ENCODE measurements around the gene SLC39A11. TPM values are rescaled to one million over a fixed set of nuclear protein-coding genes. Genes with fewer than 3 reads are reported as not detected.

The SLC39A11 gene
- total RNA-seq, 1 experiment from 2014 or later = 46.4 TPM

- ChIA-PET POLR2A (no interaction called here), RAD21 (ENCODE audit: low non-redundant PET in 1 of 2, low total read pairs in 2 of 2, uncharacterized antibody in 2 of 2, unreplicated experiment in 2 of 2) (no interaction called here)
Measured at GRCh38 chr17:73096866-73097265, 4.4 kb upstream of the SLC39A11 start.

More at GRCh38 chr17:73096866-73097265, 4.4 kb upstream of the SLC39A11 start:
- H3K9me3 ChIP-seq (ENCODE audit: control insufficient read depth in 1 of 2, insufficient read depth in 1 of 2, low read depth in 1 of 2, low read length in 2 of 2) = no peaks in the 10 kb centered on the region
- no peak overlapping the region for H3K4me2 ChIP-seq (ENCODE audit: low read length)
- no peaks in the 10 kb centered on the region for H3K79me2 ChIP-seq (ENCODE audit: insufficient read depth, low read length)
- H3K27ac ChIP-seq (ENCODE audit: low read depth, low read length) = no peak overlapping the region
- no peaks in the 10 kb centered on the region for H3K36me3 ChIP-seq (ENCODE audit: control insufficient read depth in 1 of 2, insufficient read depth in 2 of 2, low read length in 2 of 2)
- no peaks in the 10 kb centered on the region for H4K20me1 ChIP-seq (ENCODE audit: insufficient read depth)
- ATAC-seq (no peak), DNase-seq (ENCODE audit: low read depth, low spot score) (no peak)
- no TSS peak for BruUV-seq (replicated peaks)
- no peaks in the 10 kb centered on the region for H3K9me2 ChIP-seq (ENCODE audit: insufficient read depth)
- no peak overlapping the region for H2AFZ ChIP-seq (ENCODE audit: low read depth, low read length, poor library complexity, severe bottlenecking)
- no peak overlapping the region for H3K9ac ChIP-seq (ENCODE audit: low read length)
- peaks cover 3 to 8% of the 10 kb centered on the region in 2 experiments; a peak in 3 of 4 replicates for H3K4me1 ChIP-seq (ENCODE audit: control insufficient read depth in 1 of 2, insufficient read depth in 2 of 2, low read length in 2 of 2)
- H3K27me3 ChIP-seq (ENCODE audit: insufficient read depth, low read length) = no peaks in the 10 kb centered on the region
- TF ChIP-seq ELF1 (IDR thresholded peaks at IDR 0.05; ENCODE audit: borderline replicate concordance, low read depth) (no peak), TCF7L2 (IDR thresholded peaks at IDR 0.05; ENCODE audit: borderline replicate concordance, extremely low read depth, insufficient read depth, insufficient read length) (no peak), ZFX (IDR thresholded peaks at IDR 0.05) (no peak), REST (IDR thresholded peaks at IDR 0.05; ENCODE audit: low read depth) (no peak), JUND (IDR thresholded peaks at IDR 0.05) (no peak), CEBPB (IDR thresholded peaks at IDR 0.05; ENCODE audit: low read depth) (no peak)
- intact Hi-C loops (cut with micrococcal nuclease) = no loop called here
- no peak overlapping the region for H3K4me3 ChIP-seq (replicated peaks in 1 of 2; ENCODE audit: low read depth in 1 of 2, low read length in 2 of 2)
- CTCF ChIA-PET = no interaction called here
